ENCODE measurements around the gene KCNMB2. TPM values are rescaled to one million over a fixed set of nuclear protein-coding genes. Genes with fewer than 3 reads are reported as not detected.

Gene KCNMB2
- polyA plus RNA-seq, 1 experiment: not detected

DNA sequence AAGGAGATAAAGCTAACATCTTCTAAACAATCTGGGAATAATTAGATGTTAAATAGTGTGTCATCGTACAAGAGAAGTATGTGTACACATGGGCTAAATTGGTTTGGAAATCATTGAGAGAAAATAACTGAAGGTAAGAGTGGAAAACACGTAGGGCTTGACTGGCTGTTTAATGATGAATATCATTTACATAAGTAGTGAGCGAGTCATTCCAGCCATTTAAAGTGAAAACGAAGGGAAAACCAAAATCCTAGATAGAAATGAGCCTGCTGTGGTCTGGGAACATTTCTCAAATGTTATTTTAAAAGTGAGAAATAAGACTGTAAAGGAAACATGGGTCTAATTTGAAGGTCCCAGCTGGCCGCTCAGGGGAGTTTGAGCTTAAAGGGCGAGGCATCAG is 41.9 kb upstream of the KCNMB2 start:
- no peaks in the 10 kb centered on the region for H3K27me3 ChIP-seq (ENCODE audit: control insufficient read depth, insufficient read depth, low read length)
- H3K36me3 ChIP-seq (ENCODE audit: control insufficient read depth, insufficient read depth, low read length): no peaks in the 10 kb centered on the region
- TF ChIP-seq, protein P1, sequence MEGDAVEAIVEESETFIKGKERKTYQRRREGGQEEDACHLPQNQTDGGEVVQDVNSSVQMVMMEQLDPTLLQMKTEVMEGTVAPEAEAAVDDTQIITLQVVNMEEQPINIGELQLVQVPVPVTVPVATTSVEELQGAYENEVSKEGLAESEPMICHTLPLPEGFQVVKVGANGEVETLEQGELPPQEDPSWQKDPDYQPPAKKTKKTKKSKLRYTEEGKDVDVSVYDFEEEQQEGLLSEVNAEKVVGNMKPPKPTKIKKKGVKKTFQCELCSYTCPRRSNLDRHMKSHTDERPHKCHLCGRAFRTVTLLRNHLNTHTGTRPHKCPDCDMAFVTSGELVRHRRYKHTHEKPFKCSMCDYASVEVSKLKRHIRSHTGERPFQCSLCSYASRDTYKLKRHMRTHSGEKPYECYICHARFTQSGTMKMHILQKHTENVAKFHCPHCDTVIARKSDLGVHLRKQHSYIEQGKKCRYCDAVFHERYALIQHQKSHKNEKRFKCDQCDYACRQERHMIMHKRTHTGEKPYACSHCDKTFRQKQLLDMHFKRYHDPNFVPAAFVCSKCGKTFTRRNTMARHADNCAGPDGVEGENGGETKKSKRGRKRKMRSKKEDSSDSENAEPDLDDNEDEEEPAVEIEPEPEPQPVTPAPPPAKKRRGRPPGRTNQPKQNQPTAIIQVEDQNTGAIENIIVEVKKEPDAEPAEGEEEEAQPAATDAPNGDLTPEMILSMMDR (IDR thresholded peaks at IDR 0.05; ENCODE audit: insufficient read depth, low read depth, low read length): no peak
- DNase-seq (ENCODE audit: low read depth): no peak
- ChIA-PET POLR2A (no interaction called here), CTCF (no interaction called here)
- H3K4me3 ChIP-seq (ENCODE audit: low read depth, low read length): no peak overlapping the region

DNA sequence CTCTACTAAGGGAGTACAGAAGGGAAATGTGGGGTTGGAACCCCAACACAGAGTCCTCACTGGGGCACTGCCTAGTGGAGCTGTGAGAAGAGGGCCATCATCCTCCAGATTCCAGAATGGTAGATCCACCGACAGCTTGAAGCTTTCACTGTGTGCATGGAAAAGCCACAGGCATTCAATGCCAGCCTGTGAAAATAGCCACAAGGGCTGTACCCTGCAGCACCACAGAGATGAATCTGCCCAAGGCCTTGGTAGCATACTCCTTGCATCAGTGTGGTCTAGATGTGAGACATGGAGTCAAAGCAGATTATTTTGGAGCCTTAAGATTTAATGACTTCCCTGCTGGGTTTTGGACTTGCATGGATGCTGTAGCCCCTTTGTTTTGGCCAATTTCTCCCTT is 39.3 kb upstream of the KCNMB2 start:
- no peak for DNase-seq (ENCODE audit: low read depth)
- TF ChIP-seq, protein P1 (IDR thresholded peaks at IDR 0.05; ENCODE audit: insufficient read depth, low read depth, low read length): no peak
- Histone ChIP-seq H3K4me3 (ENCODE audit: low read depth, low read length) (no peak overlapping the region), H3K27me3 (ENCODE audit: control insufficient read depth, insufficient read depth, low read length) (no peaks in the 10 kb centered on the region), H3K36me3 (ENCODE audit: control insufficient read depth, insufficient read depth, low read length) (no peaks in the 10 kb centered on the region)
- POLR2A ChIA-PET: no interaction called here
- CTCF ChIA-PET: no interaction called here

DNA sequence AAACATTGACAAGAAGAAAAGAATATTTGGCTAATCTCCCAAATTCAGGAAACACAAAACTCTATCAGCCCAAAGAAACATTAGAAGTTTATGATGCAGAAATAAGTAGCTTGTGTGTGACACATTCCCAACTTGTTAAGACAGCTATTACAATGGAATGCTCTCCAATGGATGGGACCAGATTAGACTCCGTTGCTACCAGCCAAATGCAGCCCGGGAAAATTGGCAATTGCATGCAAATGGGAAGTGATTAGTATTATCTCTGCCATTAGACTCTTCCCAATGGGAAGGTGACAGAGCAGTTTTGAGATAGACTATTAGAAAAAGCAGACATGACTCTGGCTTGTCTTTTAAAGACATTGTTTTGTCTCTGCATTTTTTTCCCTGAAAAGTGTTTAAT is 37.4 kb upstream of the KCNMB2 start:
- H3K36me3 ChIP-seq (ENCODE audit: control insufficient read depth, insufficient read depth, low read length): no peaks in the 10 kb centered on the region
- no peak overlapping the region for H3K4me3 ChIP-seq (ENCODE audit: low read depth, low read length)
- POLR2A ChIA-PET: no interaction called here
- TF ChIP-seq, protein P1 (IDR thresholded peaks at IDR 0.05; ENCODE audit: insufficient read depth, low read depth, low read length): no peak
- H3K27me3 ChIP-seq (ENCODE audit: control insufficient read depth, insufficient read depth, low read length): no peaks in the 10 kb centered on the region
- CTCF ChIA-PET: no interaction called here
- DNase-seq (ENCODE audit: low read depth): no peak

DNA sequence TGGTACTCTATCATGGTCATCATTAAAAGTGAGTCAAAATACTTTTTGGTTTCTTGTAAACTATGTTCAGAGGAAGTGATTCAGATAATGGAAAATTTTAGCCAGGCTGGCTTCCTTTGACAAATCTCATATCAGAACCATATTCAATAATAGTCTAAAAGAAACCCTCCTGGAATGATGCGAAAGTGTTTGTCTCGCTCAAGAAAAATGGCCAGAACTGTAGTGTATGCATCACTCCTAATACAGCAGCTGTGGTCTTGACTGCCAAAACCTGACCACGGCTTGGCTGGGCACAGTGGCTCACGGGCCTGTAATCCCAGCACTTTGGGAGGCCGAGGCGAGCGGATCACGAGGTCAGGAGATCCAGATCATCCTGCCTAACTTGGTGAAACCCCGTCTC is 35.6 kb upstream of the KCNMB2 start:
- TF ChIP-seq, protein P1 (IDR thresholded peaks at IDR 0.05; ENCODE audit: insufficient read depth, low read depth, low read length): no peak
- ChIA-PET CTCF (interaction anchor here (0.8 kb wide), 1 partner anchor 14 kb away, joined by 5 read pairs; no protein-coding TSS in a partner anchor), POLR2A (no interaction called here)
- Histone ChIP-seq H3K36me3 (ENCODE audit: control insufficient read depth, insufficient read depth, low read length) (no peaks in the 10 kb centered on the region), H3K4me3 (ENCODE audit: low read depth, low read length) (no peak overlapping the region), H3K27me3 (ENCODE audit: control insufficient read depth, insufficient read depth, low read length) (no peaks in the 10 kb centered on the region)
- no peak for DNase-seq (ENCODE audit: low read depth)

DNA sequence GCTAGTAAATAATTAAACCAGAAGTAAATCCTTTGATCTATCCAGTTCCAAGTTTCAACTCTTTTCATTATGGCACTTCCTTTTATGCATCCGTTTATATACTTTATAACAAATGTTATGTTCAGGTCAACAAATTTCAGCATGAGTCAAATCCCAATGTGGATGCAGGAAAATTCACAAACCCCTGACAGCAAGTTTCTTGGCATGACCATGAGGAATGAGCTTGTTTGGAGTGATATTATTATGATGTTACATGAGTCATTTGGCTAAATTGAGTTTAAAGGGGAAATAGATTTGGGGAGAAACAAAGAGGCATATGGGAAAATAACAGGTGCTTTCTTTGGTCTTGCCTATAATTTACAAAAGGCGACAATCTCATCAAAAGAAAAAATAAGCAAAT is 32.1 kb upstream of the KCNMB2 start:
- DNase-seq (ENCODE audit: low read depth): no peak
- TF ChIP-seq, protein P1 (IDR thresholded peaks at IDR 0.05; ENCODE audit: insufficient read depth, low read depth, low read length): no peak
- CTCF ChIA-PET: interaction anchor here (0.9 kb wide), 1 partner anchor 39 kb away, joined by 4 read pairs; no protein-coding TSS in a partner anchor
- no peaks in the 10 kb centered on the region for H3K36me3 ChIP-seq (ENCODE audit: control insufficient read depth, insufficient read depth, low read length)
- POLR2A ChIA-PET: no interaction called here
- no peak overlapping the region for H3K4me3 ChIP-seq (ENCODE audit: low read depth, low read length)
- H3K27me3 ChIP-seq (ENCODE audit: control insufficient read depth, insufficient read depth, low read length): no peaks in the 10 kb centered on the region
